ENCODE results near the gene GPRIN3.

GPRIN3 gene

DNA sequence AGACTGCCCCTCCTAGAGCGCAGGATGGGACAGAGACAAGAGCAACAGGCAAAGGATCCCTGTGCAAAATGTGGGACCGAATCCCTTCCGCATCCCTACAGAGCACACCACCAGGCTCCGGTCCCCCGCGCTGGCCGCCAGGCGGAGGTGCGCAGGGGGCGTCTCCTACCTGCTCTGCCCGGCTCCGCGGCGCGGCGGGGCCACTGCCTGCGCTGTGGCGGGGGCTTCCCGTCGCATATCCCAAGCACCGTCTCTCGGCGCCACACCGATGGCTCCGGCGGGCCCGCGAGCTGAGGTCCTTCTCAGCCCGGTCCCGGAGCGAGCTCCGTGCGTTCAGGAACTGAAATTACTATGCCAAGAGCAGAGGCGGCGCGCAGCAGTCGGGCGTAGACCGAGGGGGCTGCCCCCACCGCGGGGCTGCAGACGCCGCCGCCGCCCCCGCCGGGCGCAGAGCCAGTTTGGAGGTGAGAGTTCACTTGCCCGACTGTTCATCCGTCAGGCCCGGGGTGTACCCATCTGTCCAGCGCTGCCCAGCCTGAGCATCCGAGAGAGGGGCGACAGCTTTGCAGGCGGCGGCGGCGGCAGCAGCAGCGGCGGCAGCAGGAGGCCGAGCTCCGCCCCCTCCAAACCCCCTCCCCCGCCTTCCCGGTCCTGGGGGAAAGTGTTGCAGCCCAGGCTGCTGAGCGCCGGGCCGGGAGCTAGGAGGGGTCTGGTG lies at the start of gene GPRIN3:
GPRIN3 (minus strand) TSS at position 355 of the 715 bp plus-strand sequence. CDS start 57,690 bp downstream, outside the sequence.
- no peak for DNase-seq (ENCODE audit: low spot score)

DNA sequence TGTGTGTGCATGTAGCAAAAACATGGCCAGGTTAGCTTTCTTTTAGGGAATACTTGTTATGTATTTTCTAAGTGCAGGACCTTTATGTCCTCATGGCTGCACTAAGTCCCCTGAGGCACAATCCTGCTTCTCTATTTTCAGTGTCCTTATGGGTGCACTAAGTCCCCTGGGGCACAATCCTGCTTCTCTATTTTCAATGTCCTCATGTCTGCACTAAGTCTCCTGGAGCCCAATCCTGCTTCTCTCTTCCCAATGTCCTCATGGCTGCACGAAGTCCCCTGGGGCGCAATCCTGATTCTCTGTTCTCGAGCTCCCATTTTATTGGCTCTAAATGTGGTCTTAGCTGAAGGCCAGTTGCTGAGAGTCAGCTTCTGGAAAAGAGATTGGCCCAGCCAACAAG lies 49.7 kb upstream of the GPRIN3 start:
- no peak for DNase-seq (ENCODE audit: low spot score)

DNA sequence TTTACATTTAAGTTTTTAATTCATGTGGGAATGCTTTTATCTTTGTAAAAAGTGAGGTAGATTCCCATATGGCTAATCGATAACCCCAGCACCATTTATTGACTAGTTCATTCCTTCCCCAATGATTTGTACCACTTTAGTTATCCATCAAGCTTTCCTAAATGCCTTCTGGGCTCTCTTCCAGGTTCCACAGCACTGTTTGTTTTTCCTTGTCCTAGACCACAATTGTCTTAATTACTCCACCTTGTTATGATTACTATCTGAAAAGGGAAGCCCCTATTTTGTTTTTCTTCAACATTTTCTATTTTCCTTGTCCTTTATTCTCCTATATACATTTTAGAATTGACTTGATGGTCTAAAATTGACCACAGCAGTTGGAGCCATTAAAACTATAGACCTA lies 48.5 kb upstream of the GPRIN3 start:
- DNase-seq (ENCODE audit: low spot score), result no peak

DNA sequence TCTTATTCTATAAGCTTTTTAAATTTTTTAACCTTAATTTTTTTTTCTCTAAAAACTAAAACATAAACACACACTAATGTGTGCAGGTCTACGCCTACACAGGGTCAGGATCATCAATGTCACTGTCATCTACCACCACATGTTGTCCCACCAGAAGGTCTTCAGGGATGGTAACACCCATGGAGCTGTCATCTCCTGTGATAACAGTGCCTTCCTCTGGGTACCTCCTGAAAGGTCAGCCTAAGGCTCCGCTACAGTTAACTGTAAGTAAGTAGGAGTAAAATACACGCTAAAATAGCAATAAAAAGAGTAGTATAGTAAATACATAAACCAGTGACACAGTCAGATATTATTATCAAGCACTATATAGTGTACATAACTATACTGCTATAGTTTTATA lies 45.9 kb upstream of the GPRIN3 start:
- DNase-seq (ENCODE audit: low spot score), result no peak

DNA sequence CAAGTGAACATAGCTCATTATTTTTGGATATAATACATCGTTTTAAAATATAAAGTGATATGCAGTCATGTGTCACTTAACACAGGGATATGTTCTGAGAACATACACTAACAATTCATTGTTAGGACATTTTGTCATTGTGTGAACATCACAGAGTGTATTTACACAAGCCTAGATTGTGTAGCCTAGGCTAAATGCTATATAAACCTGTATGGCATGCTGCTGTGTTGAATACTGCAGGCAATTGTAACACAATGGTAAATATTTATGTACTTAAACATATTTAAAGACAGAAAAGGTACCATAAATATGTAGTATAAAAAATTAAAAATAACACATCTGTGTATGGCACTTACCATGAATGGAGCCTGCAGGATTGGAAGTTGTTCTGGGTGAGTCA lies 44.9 kb upstream of the GPRIN3 start:
- DNase-seq (ENCODE audit: low spot score), result no peak

DNA sequence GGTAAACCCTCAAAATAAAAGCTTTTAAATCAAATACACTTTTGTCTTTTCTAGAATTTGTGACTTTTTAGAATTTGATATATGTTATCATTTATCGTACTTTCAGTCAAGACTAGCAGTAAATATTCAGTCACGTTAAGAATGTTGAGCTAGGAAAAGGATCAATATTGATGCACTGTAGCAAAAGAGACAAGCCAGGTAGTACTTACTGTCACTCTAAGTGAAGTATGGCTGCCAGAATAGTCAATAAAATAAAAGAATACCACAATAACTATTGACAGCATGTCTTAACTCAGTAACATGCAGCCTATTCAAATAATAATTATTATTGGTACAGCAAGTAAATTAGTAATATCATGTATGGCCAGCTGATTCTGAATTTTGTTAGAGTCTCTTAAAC lies 43.6 kb upstream of the GPRIN3 start:
- no peak for DNase-seq (ENCODE audit: low spot score)

DNA sequence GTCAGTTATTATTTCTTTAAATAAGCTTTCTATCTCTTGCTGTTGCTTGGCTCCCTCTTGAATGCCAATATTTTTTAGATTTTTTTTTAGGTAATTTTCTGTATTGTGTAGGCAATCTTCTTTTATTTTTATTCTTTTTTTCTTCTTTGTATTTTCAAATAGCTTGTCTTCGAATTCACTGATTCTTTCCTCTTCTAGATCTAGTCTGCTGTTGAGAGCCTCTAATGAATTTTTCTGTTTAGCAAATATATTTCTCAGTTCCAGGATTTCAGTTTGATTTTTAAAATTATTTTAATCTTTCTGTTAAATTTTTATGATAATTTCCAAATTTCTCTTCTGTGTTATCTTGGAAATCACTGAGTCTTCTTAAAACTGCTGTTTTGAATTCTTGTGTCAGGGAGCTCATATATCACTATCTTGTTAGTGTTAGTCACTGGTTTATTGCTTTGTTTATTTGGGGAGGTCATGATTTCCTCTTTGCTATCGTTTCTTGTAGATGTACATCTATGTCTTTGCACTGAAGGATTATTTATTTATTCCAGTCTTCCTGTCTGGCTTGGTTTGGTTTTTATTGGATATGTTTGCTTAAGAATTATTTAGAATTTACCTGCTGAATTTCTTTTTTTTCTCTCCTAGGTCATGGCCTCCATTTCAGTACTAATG lies 39.9 kb upstream of the GPRIN3 start:
- no peak for DNase-seq (ENCODE audit: low spot score)

DNA sequence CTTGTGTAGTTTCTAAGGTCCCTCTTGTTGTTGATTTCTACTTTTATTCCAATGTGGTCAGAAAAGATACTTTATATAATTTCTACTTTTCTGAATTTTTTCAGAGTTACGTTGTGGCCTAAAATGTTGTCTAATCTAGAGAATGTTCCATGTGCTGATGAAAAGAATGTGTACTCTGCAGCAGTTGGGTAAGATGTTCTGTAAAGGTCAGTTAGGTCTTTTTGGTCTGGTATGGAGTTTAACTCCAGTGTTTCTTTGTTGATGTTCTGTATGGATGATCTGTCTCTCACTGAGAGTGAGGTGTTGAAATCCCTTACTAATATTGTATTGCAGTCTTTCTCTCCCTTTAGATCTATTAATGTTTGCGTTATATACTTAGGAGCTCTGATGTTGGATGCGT lies 37.0 kb upstream of the GPRIN3 start:
- no peak for DNase-seq (ENCODE audit: low spot score)

DNA sequence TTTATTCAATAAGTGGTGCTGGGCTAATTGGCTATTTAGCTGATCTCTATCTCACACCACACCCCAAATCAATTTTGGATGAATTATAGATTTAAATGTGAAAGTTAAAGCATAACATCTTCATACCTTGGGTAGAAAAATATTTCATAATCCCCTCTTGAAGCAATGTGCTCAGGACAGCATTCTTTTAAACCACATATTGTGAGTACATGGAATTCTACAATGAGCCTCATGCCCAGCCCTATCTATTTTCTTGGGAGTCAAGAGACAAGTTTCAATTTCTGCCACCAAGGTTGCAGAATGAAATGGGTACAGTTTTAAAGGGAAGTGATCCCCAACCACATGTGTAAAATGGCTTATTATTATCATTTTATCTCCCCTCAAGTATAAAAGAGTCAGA lies 30.6 kb upstream of the GPRIN3 start:
- no peak for DNase-seq (ENCODE audit: low spot score)

DNA sequence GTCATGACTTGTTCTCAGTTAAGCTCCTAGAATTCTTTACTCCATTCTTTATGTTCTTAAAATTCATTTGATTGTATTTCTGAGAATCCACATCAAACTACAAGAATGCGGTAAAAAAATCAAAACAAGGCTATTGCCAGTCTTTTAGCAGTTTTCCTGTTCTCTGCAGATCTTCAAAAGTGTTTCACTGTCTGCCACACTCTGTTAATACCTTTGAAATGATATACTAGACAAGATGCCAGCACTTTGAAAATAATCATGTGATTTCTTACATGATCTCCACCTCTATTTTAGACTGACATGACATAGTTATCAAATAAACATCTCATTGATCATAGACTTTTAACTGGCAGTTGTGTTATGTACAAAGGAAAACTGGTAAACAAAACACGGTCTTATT lies 30.1 kb upstream of the GPRIN3 start:
- no peak for DNase-seq (ENCODE audit: low spot score)

DNA sequence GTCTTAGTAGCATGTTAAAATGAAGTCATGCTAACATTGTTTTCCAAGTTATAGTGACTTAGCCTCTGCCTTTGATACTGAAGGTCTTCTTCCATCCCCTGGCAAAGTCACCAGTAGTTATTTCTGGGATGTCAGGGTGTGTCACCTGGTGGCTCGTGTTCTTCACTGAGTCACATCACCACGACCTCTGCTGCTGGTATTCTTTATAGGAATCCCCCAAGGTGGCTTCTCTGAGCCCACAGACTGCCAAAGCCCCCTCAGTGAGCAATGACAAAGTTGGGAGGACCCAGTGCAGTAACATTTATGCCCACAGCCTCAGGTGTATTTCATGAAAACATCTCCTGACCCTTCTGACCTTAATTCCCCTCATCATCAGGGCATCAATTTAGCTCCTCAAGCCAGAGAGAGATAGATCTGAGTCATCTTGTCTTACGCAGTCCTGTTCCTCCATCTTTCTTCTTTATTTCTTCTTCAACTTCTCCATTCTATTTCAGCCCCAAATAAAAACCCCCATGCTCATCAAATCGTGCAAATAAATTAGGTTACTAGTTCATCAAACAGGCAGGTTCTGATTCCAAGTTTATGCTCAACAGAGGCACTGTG lies 29.3 kb upstream of the GPRIN3 start:
- DNase-seq (ENCODE audit: low spot score), result no peak

DNA sequence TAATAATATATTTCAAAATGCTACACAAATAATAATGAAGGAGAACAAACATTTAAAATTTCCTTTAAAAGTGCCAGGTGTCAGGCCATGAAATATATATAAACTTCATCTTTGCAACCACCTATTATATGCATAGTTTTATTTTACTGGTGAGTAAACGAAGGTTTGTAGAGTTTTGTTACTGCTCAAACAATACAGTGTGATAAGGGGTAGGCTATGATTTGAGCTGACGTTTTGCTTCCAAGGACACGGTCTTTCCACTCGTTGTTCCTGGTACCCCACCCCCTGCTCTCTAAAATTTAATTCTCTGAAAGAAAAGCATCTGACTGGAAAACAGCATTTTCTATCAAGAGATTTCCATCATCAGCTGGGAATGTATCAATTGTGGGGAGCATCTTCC lies 27.2 kb upstream of the GPRIN3 start:
- DNase-seq (ENCODE audit: low spot score), result no peak

DNA sequence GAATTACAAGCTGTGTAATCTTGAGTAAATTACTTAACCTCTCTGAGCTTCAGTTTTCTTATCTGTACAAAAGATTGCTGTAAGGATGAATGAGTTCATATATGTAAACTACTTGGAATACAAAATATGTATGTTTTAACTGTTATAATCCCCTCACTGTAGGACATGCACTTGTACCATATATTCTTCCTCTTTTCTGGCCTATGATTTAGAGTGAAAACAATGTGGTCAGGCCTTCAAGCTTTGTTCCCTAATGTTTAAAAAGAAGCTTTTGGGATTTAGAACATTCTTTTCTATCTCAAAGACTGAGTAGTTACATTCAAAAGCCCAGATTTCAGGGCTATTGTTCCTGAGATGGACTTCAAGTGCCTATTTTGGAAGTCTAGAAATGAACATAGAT lies 26.7 kb upstream of the GPRIN3 start:
- DNase-seq (ENCODE audit: low spot score), result no peak

DNA sequence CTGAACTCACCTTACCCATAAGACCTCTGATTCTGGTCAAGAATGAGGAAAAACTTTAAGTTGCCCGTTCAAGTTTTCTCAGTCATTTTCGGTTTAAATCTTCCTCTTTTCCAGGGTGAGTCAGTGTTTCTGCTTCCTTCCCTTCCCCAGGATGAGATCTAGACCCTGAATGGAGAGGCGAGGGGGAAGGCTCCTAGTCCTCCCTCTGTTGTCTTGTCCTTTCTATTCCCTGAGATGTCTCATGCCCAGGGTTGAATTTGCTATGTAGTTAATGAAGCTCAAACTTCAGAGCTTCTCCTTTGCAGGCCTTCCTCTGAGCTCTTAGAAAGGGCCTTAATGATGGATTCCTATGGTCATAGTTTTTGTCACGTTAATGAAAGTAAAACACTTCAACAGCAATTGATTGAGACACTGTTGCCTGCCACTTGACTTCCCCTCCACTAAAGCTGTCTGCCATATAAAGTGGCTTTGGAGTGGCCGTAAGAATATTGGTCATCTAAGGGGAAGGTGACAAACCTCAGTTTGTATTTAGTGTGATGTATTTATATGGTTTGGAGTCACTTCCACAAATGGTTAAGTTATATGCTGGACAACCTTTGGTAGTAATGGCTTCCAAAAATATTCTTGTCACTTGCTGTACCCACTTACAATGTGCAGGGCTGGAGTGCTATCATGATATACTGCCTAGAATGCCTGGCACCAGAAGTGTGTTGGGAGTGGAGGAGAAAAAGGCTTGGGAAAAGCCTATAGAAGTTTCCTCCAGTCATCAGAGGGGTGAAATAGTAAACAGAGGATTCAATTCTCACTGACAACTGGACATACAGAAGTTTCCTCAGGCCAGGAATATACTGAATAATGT lies 24.3 kb upstream of the GPRIN3 start:
- DNase-seq (ENCODE audit: low spot score), result no peak

DNA sequence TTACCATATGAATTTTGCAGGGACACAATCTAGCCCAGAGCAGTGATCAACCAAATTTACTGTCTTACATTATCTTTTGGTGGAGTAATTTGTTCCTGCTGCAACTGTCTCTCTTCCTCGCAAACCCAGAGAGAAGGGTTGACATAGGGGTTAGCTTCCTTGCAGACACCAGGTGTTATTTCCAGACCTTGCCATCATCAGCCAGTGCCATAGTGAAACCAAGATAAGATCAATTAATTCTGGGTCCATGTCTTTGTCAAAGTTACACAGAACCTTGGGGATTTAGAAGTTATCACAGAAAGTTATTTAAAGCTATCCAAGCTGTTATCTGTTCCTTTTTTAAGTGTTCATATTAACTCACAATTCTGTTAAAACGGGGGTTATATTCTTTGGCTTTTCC lies 23.6 kb upstream of the GPRIN3 start:
- DNase-seq (ENCODE audit: low spot score), result no peak

DNA sequence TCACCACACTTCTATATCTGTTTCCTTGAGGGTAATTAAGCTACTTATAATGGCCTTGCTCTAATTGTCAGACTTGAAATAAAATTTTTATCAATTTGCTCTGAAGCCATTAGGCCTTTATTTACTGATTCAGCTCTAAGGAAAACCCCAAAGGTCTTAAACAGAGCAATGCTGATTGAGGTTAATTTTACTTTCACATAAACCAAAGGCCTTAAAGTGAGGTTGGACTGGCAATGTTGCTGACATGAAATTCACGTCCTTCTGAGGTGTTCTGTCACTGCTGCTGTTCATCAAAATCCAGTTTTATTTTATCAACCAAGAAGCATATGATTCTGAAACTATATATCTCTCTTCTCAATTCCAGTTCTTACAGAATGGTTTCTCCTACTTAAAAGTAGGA lies 21.7 kb upstream of the GPRIN3 start:
- DNase-seq (ENCODE audit: low spot score), result no peak

DNA sequence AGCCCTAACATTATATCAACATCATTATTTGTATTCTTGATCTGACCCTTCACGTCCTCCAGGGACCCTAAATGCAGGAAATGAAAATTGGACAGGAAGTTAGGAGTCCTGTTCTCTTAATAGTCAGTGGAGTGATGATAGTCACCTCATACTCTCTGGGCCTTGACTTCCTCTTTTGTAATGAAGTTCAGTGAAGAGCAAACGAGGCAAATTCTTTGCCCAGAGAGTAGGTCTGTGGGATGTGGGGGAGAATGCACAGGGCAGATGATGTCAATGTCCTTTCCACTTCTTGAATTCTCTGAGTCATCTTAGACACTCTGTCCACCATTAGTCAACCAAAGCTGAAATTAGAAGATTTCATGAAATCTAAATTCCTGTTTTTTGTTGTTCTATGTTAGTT lies 17.1 kb upstream of the GPRIN3 start:
- DNase-seq (ENCODE audit: low spot score), result peak; percentile 69

DNA sequence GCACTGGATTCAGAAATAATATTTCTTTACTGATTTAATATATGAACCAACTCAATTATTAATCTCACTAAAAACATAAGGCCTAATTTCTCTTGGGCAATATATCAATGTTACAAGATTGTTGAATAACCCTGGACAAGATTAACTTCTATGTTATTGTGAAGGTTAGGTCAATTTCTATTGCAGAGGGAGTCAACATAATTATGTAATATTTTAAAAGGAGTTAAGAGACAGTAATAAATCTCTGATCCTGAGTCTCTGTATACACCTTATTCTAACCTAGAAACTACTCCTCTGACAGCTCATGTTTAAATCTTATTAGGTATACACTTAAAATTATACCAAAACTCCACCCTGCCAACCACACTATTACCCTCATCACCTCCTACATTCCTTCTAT lies 15.1 kb upstream of the GPRIN3 start:
- no peak for DNase-seq (ENCODE audit: low spot score)

DNA sequence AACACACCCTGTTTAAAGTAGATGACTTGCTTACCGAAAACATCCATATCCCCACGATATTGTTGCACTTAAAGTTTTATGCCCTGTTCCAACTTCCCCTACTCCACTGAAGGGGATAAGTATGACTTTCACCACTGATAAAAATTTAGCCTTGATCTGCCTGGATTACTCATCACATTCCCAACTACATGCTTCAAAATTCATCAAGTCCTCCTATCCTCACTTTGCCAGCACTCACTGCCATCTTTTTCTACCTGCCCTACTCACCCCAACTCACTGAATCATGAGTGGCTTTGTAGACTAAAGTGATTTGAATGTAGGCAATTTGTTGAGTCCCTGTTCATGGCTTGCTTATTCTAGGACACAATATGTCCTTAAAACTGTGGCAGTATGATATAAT lies 12.2 kb upstream of the GPRIN3 start:
- no peak for DNase-seq (ENCODE audit: low spot score)

DNA sequence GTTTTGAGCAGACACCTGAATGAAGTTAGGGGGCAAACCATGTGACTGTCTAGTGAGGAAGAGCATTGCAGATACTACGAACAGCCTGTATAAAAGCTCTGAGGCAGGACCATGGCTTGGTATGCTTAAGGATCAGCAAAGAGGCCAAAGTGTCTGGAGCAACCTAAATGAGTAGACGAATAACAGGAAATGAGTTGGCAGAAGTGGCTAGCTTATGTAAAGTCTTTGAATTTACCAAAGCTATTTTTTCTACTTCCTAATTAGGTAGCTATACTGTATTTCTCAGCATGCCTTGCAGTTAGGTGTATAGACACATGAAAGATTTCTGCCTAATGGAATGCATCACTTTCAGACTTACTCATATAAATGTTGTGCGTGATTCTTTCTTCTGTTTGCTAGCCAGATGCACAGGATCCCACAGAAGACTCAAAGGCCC lies 9.3 kb upstream of the GPRIN3 start:
- DNase-seq (ENCODE audit: low spot score), result peak; percentile 91

DNA sequence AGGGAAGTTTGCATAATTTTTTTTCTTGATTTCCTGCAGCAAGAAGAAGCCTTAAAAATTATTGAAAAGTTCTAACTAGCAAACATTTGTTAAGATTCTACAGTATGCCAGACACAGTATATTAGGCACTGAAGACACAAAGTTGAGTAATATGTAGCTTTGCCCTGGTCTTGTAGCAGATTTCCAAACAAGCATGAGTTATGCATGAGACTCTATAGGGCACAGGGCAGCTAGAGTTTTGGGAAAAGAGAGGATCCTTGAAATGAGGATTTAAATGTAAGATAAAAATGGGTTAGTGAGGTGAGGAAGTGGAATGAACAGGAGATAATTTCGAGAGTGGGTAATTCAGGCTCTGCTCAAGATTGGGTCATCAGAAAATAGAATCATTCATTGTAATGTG lies 8.6 kb upstream of the GPRIN3 start:
- no peak for DNase-seq (ENCODE audit: low spot score)

DNA sequence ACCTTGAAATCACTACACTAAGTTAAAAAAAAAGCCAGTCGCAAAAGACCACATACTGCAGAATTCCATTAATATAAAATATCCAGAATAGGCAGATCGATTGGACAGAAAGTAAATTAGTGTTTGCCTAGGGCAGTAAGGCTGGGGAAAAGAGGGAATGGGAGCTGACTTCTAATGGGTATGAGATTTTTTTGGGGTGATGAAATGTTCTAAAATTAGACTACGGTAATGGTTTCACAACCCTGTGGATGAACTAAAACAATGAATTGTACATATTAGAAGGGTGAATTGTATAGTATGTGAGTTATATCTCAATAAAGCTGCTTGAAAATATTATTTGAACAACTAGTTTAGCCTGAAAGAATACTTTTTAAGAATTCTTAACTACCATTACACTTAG lies 6.7 kb upstream of the GPRIN3 start:
- DNase-seq (ENCODE audit: low spot score), result no peak

DNA sequence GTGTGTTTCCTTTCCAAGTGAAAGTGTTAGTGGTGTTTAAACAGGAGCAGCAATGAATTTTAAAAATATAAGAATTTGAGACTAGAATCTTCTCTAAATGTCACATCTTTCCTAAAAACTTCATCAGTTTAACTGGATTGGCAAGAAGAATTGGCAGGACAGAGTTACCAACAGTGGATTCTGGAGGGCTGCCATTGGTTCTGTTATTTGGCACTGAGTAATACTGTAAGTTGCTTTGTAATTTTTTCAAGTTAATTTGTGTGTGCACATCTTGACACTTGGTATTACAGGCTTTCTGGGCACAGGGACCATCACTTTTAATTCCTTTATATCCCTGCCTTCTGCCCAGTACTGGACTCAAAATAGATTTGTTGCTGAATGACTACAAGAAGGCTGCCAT lies 4.5 kb upstream of the GPRIN3 start:
- DNase-seq (ENCODE audit: low spot score), result no peak

Measured in kidney capillary endothelial cell (primary cell).